ENCODE data around the gene KIAA0232.

KIAA0232 gene

GRCh38 chr4:6878451-6879059 is 96.0 kb downstream of the KIAA0232 start:
- TF ChIP-seq CTCF (IDR thresholded peaks at IDR 0.05; ENCODE audit: control extremely low read depth, extremely low read depth, low read depth, missing control alignments), result no peak
- POLR2A ChIA-PET, result no interaction called here
- CTCF ChIA-PET, result interaction anchor here (7.5 kb wide), 1 partner anchor 161 kb away, joined by 190 read pairs; the partner anchor contains the start of gene BLOC1S4
- DNase-seq (ENCODE audit: extremely low spot score), result no peak

GRCh38 chr4:6880691-6881090 is 98.2 kb downstream of the KIAA0232 start:
- no peak for TF ChIP-seq CTCF (IDR thresholded peaks at IDR 0.05; ENCODE audit: control extremely low read depth, extremely low read depth, low read depth, missing control alignments)
- CTCF ChIA-PET, result interaction anchor here (7.5 kb wide), 1 partner anchor 6 kb away, joined by 119 read pairs; no protein-coding TSS in a partner anchor
- POLR2A ChIA-PET, result no interaction called here
- DNase-seq (ENCODE audit: extremely low spot score), result no peak

- POLR2A ChIA-PET, result no interaction called here
- no peak for DNase-seq (ENCODE audit: extremely low spot score)
- no peak for TF ChIP-seq CTCF (IDR thresholded peaks at IDR 0.05; ENCODE audit: control extremely low read depth, extremely low read depth, low read depth, missing control alignments)
- CTCF ChIA-PET, result interaction anchor here (1.3 to 7.5 kb wide), 3 partner anchors 8 to 161 kb away, joined by 4 to 119 read pairs (median 5); no protein-coding TSS in a partner anchor
These were observed 99.4 kb downstream of the KIAA0232 start for GRCh38 chr4:6881908-6882307.

- POLR2A ChIA-PET, result no interaction called here
- no peak for TF ChIP-seq CTCF (IDR thresholded peaks at IDR 0.05; ENCODE audit: control extremely low read depth, extremely low read depth, low read depth, missing control alignments)
These were observed 101.9 kb downstream of the KIAA0232 start for GRCh38 chr4:6884341-6884870.

GRCh38 chr4:6885953-6886557 is 103.5 kb downstream of the KIAA0232 start:
- CTCF ChIA-PET, result interaction anchor here (0.9 to 7.5 kb wide), 7 partner anchors 12 to 211 kb away, joined by 3 to 119 read pairs (median 3); no protein-coding TSS in a partner anchor
- DNase-seq (ENCODE audit: extremely low spot score), result peak; percentile 45
- TF ChIP-seq CTCF (IDR thresholded peaks at IDR 0.05; ENCODE audit: control extremely low read depth, extremely low read depth, low read depth, missing control alignments), result peak; percentile 31
- POLR2A ChIA-PET, result interaction anchor here (0.7 kb wide), 1 partner anchor 14 kb away, joined by 3 read pairs; no protein-coding TSS in a partner anchor

More at GRCh38 chr4:6884341-6884870, 101.9 kb downstream of the KIAA0232 start:
- DNase-seq (ENCODE audit: extremely low spot score), result no peak
- CTCF ChIA-PET, result interaction anchor here (0.7 to 7.5 kb wide), 6 partner anchors 9 to 164 kb away, joined by 3 to 119 read pairs (median 6); no protein-coding TSS in a partner anchor

GRCh38 chr4:6886886-6887285 is 104.4 kb downstream of the KIAA0232 start:
- POLR2A ChIA-PET, result interaction anchor here (0.7 kb wide), 1 partner anchor 13 kb away, joined by 3 read pairs; no protein-coding TSS in a partner anchor
- CTCF ChIA-PET, result interaction anchor here (0.9 to 7.5 kb wide), 6 partner anchors 13 to 166 kb away, joined by 3 to 119 read pairs (median 6); partner anchors contain the start of gene TBC1D14
- no peak for DNase-seq (ENCODE audit: extremely low spot score)
- TF ChIP-seq CTCF (IDR thresholded peaks at IDR 0.05; ENCODE audit: control extremely low read depth, extremely low read depth, low read depth, missing control alignments), result no peak

Data from GM10248 (cell line).